K562 (cell line): ENCODE data around the gene ABHD14A.

Experiments used
- ARID3B ChIP-seq: fragments of 250-450 bp; sonication (Bioruptor Pico); IDR thresholded peaks from 2 replicates; pipeline ENCODE4 v1.4.0; 2020; ENCODE audit warnings: borderline replicate concordance
- CBX2 ChIP-seq: fragments of 200-600 bp; sonication (generic); IDR thresholded peaks from one replicate; pipeline ENCODE4 v1.6.1; 2012; ENCODE audit warnings: mild to moderate bottlenecking, low read length, inconsistent platforms; ENCODE audit not compliant: insufficient read depth, poor library complexity, severe bottlenecking
- DNMT1 ChIP-seq: fragments of 450-650 bp; IDR thresholded peaks from 2 replicates; pipeline ENCODE4 v1.6.1; 2016; ENCODE audit warnings: antibody characterized with exemption, mild to moderate bottlenecking
- ELF4 ChIP-seq: fragments of 450-650 bp; formaldehyde crosslinking; IDR thresholded peaks from 2 replicates; pipeline ENCODE4 v1.4.0; 2022; ENCODE audit warnings: missing genetic modification characterization
- FOXO4 ChIP-seq: fragments of 450-650 bp; formaldehyde crosslinking; IDR thresholded peaks from 2 replicates; pipeline ENCODE4 v1.4.0; 2020; ENCODE audit warnings: mild to moderate bottlenecking, moderate library complexity
- JUND ChIP-seq, 2 experiments: IDR thresholded peaks; 2 replicates in 1 of 2; 3 replicates in 1 of 2; pipeline ENCODE4 v1.6.1; 2011; ENCODE audit warnings: borderline replicate concordance in 2 of 2, low read depth in 2 of 2, low read length in 2 of 2, improper control_type of control experiment in 1 of 2, missing biosample characterization in 1 of 2, missing genetic modification characterization in 1 of 2, missing genetic modification reagents in 1 of 2
- MEF2A ChIP-seq: IDR thresholded peaks from 2 replicates; pipeline ENCODE4 v1.6.1; 2011; ENCODE audit warnings: low read depth, mild to moderate bottlenecking, low read length, moderate library complexity; ENCODE audit not compliant: control insufficient read depth
- RAD51 ChIP-seq: fragments of 450-650 bp; IDR thresholded peaks from 2 replicates; pipeline ENCODE4 v1.7.1; 2016; ENCODE audit warnings: low read depth, mild to moderate bottlenecking, borderline replicate concordance
- REST ChIP-seq, 2 experiments: fragments of 450-650 bp; formaldehyde crosslinking in 1 of 2; IDR thresholded peaks; 2 replicates each; pipeline versions ENCODE4 v1.4.0 to v1.6.1; 2014 to 2020; ENCODE audit warnings: mild to moderate bottlenecking in 2 of 2, borderline replicate concordance in 1 of 2, low read depth in 1 of 2
- ZBTB40 ChIP-seq, 2 experiments: fragments of 450-650 bp in 1 of 2; sonication (generic) in 1 of 2; formaldehyde crosslinking in 1 of 2; IDR thresholded peaks; 2 replicates each; pipeline versions ENCODE4 v1.7.1 to v1.9.0; 2016 to 2022; ENCODE audit warnings: inconsistent platforms in 1 of 2, mild to moderate bottlenecking in 1 of 2, missing genetic modification reagents in 1 of 2
- ZNF76 ChIP-seq: fragments of 250-450 bp; sonication (Bioruptor Pico); IDR thresholded peaks from 2 replicates; pipeline ENCODE4 v1.4.0; 2020; ENCODE audit warnings: mild to moderate bottlenecking, moderate library complexity, borderline replicate concordance

GRCh38 chr3:51975852-51976549, 1.1 kb downstream of the ABHD14A start:
- no peak for TF ChIP-seq JUND (IDR thresholded peaks at IDR 0.05; ENCODE audit: borderline replicate concordance, low read depth, low read length)
- TF ChIP-seq JUND (tag; IDR thresholded peaks at IDR 0.05; ENCODE audit: borderline replicate concordance, low read depth, low read length) = no peak
- no peak for TF ChIP-seq MEF2A
- no peak for TF ChIP-seq ZNF76 (CRISPR knock-in tag)
- no peak for TF ChIP-seq ELF4
- TF ChIP-seq REST (IDR thresholded peaks at IDR 0.05; ENCODE audit: borderline replicate concordance) = no peak
- TF ChIP-seq REST (CRISPR knock-in tag; IDR thresholded peaks at IDR 0.05; ENCODE audit: low read depth) = no peak
- TF ChIP-seq CBX2 = no peak
- no peak for TF ChIP-seq FOXO4 (CRISPR knock-in tag)
- no peak for TF ChIP-seq RAD51
- TF ChIP-seq ZBTB40 (IDR thresholded peaks at IDR 0.05) = no peak
- no peak for TF ChIP-seq ZBTB40 (CRISPR knock-in tag; IDR thresholded peaks at IDR 0.05)
- TF ChIP-seq ARID3B (CRISPR knock-in tag) = no peak
- no peak for TF ChIP-seq DNMT1
